ENCODE results near the gene INHBA.

The INHBA gene

DNA sequence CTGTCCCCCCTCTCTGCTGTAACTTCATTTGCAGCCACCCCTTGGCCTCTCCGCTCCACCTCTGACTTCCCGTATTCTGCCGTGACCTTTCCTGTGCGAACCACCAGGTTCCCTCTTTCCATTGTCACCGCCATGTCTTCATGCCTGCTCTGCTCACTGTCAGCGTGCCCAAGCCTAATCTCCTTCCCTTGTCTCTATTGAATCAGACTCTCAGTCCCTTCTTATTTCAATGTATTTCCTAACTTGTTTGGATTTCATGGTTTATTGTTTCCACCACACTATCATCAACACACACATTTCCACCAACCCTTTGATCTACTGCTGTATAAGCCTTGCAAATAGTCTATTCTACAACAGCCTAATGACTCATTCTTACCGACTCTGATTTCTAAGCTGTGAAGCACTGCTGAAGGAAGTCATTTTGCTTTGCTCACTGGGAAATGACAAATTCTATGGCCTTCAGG is 30.0 kb upstream of the INHBA start:
- no peaks in the 10 kb centered on the region for H3K36me3 ChIP-seq (ENCODE audit: control insufficient read depth in 2 of 2, insufficient read depth in 2 of 2, low read length in 2 of 2)
- H3K27ac ChIP-seq (ENCODE audit: low read length) = no peak overlapping the region
- no peaks in the 10 kb centered on the region for H3K9me3 ChIP-seq (ENCODE audit: control insufficient read depth in 2 of 2, low read length in 2 of 2)
- no peaks in the 10 kb centered on the region for H3K4me1 ChIP-seq (ENCODE audit: control insufficient read depth, insufficient read depth, low read length)
- H3K4me3 ChIP-seq (ENCODE audit: low read length in 2 of 2) = no peak overlapping the region
- H3K9ac ChIP-seq (ENCODE audit: low read length in 2 of 2) = no peak overlapping the region
- no peaks in the 10 kb centered on the region for H3K27me3 ChIP-seq (ENCODE audit: control insufficient read depth in 1 of 2, insufficient read depth in 2 of 2, low read length in 2 of 2)

DNA sequence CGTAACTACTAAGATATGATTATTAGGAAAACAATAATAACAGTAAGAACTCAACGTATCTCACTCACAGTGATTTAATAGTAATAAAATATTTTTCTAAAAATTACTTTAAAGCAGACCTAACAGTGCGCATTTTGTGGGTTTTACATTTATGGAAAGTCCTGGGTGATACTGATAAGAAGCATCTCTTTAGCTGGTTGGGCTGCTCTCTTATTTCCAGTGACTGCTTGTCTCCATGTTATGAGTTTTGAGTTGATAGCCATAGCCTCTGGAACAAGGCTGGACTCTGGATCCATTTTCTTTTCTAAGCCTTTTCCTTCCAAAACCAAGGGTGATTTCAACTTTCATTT is 29.5 kb upstream of the INHBA start:
- no peak overlapping the region for H3K4me3 ChIP-seq (ENCODE audit: low read length in 2 of 2)
- no peaks in the 10 kb centered on the region for H3K27me3 ChIP-seq (ENCODE audit: control insufficient read depth in 1 of 2, insufficient read depth in 2 of 2, low read length in 2 of 2)
- no peaks in the 10 kb centered on the region for H3K36me3 ChIP-seq (ENCODE audit: control insufficient read depth in 2 of 2, insufficient read depth in 2 of 2, low read length in 2 of 2)
- H3K27ac ChIP-seq (ENCODE audit: low read length) = no peak overlapping the region
- no peaks in the 10 kb centered on the region for H3K9me3 ChIP-seq (ENCODE audit: control insufficient read depth in 2 of 2, low read length in 2 of 2)
- H3K4me1 ChIP-seq (ENCODE audit: control insufficient read depth, insufficient read depth, low read length) = no peaks in the 10 kb centered on the region
- no peak overlapping the region for H3K9ac ChIP-seq (ENCODE audit: low read length in 2 of 2)

DNA sequence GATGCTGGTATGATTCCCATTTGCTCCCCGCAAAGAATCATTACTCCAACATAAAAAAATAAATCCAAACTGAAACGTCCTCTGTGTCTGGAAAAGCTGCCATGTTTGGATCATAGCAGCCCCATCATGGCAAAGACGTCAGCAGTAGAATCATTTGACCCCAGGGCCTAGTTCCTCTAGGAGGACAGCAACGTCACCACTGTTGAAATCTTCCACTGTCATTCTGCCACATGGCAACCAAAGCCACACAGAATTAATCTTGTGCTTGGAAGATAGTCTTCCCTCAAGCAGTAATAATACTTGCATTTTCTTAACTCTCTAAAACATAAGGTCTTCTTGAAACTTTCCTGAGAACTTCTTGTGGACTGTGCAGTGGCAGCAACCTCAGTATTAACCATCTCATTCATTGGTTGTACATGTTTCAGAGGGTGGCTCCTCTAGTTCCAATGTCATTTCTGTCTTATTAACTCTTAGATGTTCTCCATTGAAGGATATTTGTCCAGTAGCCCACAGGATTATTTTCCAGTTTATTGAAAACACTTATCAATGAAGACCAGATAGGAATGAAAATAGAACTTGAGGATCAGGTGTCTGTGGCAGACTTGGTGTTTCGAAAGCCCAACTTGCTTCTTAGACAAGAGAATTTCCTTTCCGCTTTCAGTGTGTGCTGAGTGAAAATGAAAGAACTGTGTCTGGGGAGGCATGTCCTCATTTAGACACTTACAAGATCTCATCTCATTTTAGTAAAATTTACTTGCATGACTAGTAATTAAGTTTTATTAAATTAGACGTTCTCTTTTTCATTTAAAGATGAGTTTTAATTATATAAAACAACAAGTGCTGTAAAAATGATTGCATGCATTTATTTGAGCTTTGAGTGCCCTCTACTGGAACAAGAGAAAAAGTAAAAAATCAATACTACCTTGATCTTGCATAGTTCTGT is 28.9 kb upstream of the INHBA start:
- Histone ChIP-seq H3K27ac (ENCODE audit: low read length) (no peak overlapping the region), H3K4me1 (ENCODE audit: control insufficient read depth, insufficient read depth, low read length) (no peaks in the 10 kb centered on the region), H3K36me3 (ENCODE audit: control insufficient read depth in 2 of 2, insufficient read depth in 2 of 2, low read length in 2 of 2) (no peaks in the 10 kb centered on the region), H3K9ac (ENCODE audit: low read length in 2 of 2) (no peak overlapping the region), H3K4me3 (ENCODE audit: low read length in 2 of 2) (no peak overlapping the region), H3K9me3 (ENCODE audit: control insufficient read depth in 2 of 2, low read length in 2 of 2) (no peaks in the 10 kb centered on the region), H3K27me3 (ENCODE audit: control insufficient read depth in 1 of 2, insufficient read depth in 2 of 2, low read length in 2 of 2) (no peaks in the 10 kb centered on the region)

- Histone ChIP-seq H3K36me3 (ENCODE audit: control insufficient read depth in 2 of 2, insufficient read depth in 2 of 2, low read length in 2 of 2) (no peaks in the 10 kb centered on the region), H3K9me3 (ENCODE audit: control insufficient read depth in 2 of 2, low read length in 2 of 2) (no peaks in the 10 kb centered on the region), H3K4me1 (ENCODE audit: control insufficient read depth, insufficient read depth, low read length) (no peaks in the 10 kb centered on the region), H3K27ac (ENCODE audit: low read length) (no peak overlapping the region), H3K9ac (ENCODE audit: low read length in 2 of 2) (no peak overlapping the region), H3K4me3 (ENCODE audit: low read length in 2 of 2) (no peak overlapping the region), H3K27me3 (ENCODE audit: control insufficient read depth in 1 of 2, insufficient read depth in 2 of 2, low read length in 2 of 2) (no peaks in the 10 kb centered on the region)
Observed at GRCh38 chr7:41730668-41731067, 27.8 kb upstream of the INHBA start.

GRCh38 chr7:41730161-41730560 is 27.3 kb upstream of the INHBA start:
- no peaks in the 10 kb centered on the region for H3K4me1 ChIP-seq (ENCODE audit: control insufficient read depth, insufficient read depth, low read length)
- peaks cover 0 to under 1% of the 10 kb centered on the region in 2 donors for H3K27me3 ChIP-seq (ENCODE audit: control insufficient read depth in 1 of 2, insufficient read depth in 2 of 2, low read length in 2 of 2)
- no peak overlapping the region for H3K4me3 ChIP-seq (ENCODE audit: low read length in 2 of 2)
- no peak overlapping the region for H3K27ac ChIP-seq (ENCODE audit: low read length)
- H3K36me3 ChIP-seq (ENCODE audit: control insufficient read depth in 2 of 2, insufficient read depth in 2 of 2, low read length in 2 of 2) = no peaks in the 10 kb centered on the region
- H3K9me3 ChIP-seq (ENCODE audit: control insufficient read depth in 2 of 2, low read length in 2 of 2) = no peaks in the 10 kb centered on the region
- no peak overlapping the region for H3K9ac ChIP-seq (ENCODE audit: low read length in 2 of 2)

- peaks cover 0 to 3% of the 10 kb centered on the region in 2 donors for H3K27me3 ChIP-seq (ENCODE audit: control insufficient read depth in 1 of 2, insufficient read depth in 2 of 2, low read length in 2 of 2)
- no peaks in the 10 kb centered on the region for H3K36me3 ChIP-seq (ENCODE audit: control insufficient read depth in 2 of 2, insufficient read depth in 2 of 2, low read length in 2 of 2)
- no peaks in the 10 kb centered on the region for H3K4me1 ChIP-seq (ENCODE audit: control insufficient read depth, insufficient read depth, low read length)
- H3K27ac ChIP-seq (ENCODE audit: low read length) = no peak overlapping the region
- H3K4me3 ChIP-seq (ENCODE audit: low read length in 2 of 2) = no peak overlapping the region
- no peaks in the 10 kb centered on the region for H3K9me3 ChIP-seq (ENCODE audit: control insufficient read depth in 2 of 2, low read length in 2 of 2)
- H3K9ac ChIP-seq (ENCODE audit: low read length in 2 of 2) = no peak overlapping the region
Observed at GRCh38 chr7:41729059-41729458, 26.2 kb upstream of the INHBA start.

DNA sequence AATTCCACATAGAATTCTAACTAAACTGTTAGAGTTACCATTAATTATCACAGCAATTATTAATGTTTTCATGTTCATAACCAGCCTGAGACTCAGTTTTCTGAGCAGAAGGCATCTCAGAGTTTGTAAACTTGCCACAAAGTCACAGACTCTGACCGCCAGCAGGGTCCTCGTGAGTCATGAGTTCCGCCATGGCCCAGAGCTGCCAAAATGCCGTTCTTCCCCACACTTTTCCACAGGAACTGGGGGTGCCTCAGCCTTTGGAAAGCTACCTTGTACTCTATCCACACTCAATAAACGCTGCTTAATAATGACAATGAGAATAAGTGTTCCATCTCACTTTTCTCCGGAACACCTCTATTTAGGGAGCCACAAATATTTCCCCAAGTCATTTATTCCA is 22.1 kb upstream of the INHBA start:
- no peak overlapping the region for H3K4me3 ChIP-seq (ENCODE audit: low read length in 2 of 2)
- H3K27me3 ChIP-seq (ENCODE audit: control insufficient read depth in 1 of 2, insufficient read depth in 2 of 2, low read length in 2 of 2) = peaks cover 0 to 3% of the 10 kb centered on the region in 2 donors
- H3K9ac ChIP-seq (ENCODE audit: low read length in 2 of 2) = no peak overlapping the region
- no peaks in the 10 kb centered on the region for H3K36me3 ChIP-seq (ENCODE audit: control insufficient read depth in 2 of 2, insufficient read depth in 2 of 2, low read length in 2 of 2)
- H3K27ac ChIP-seq (ENCODE audit: low read length) = no peak overlapping the region
- no peaks in the 10 kb centered on the region for H3K4me1 ChIP-seq (ENCODE audit: control insufficient read depth, insufficient read depth, low read length)
- H3K9me3 ChIP-seq (ENCODE audit: control insufficient read depth in 2 of 2, low read length in 2 of 2) = no peaks in the 10 kb centered on the region

DNA sequence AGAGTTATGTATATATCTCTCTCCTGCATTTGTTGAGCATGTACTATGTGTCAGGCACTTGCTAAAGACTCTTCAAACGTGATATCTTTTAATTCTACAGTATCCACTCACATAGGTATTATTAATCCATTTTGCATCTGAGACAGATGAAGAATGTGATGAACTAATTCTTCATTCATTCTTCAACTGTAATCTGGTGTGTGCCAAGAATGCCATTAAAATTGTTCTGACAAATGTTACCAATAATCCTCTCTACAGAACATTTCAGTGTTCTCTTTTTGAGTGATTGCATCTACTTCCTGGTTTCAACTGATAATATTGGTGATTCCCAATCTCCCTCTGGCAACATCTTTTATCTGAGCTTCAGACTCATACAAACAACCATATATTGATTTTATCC is 18.0 kb upstream of the INHBA start:
- Histone ChIP-seq H3K27ac (ENCODE audit: low read length) (no peak overlapping the region), H3K27me3 (ENCODE audit: control insufficient read depth in 1 of 2, insufficient read depth in 2 of 2, low read length in 2 of 2) (peaks cover 0 to 3% of the 10 kb centered on the region in 2 donors), H3K4me1 (ENCODE audit: control insufficient read depth, insufficient read depth, low read length) (no peaks in the 10 kb centered on the region), H3K36me3 (ENCODE audit: control insufficient read depth in 2 of 2, insufficient read depth in 2 of 2, low read length in 2 of 2) (no peaks in the 10 kb centered on the region), H3K9me3 (ENCODE audit: control insufficient read depth in 2 of 2, low read length in 2 of 2) (no peaks in the 10 kb centered on the region), H3K4me3 (ENCODE audit: low read length in 2 of 2) (no peak overlapping the region), H3K9ac (ENCODE audit: low read length in 2 of 2) (no peak overlapping the region)

DNA sequence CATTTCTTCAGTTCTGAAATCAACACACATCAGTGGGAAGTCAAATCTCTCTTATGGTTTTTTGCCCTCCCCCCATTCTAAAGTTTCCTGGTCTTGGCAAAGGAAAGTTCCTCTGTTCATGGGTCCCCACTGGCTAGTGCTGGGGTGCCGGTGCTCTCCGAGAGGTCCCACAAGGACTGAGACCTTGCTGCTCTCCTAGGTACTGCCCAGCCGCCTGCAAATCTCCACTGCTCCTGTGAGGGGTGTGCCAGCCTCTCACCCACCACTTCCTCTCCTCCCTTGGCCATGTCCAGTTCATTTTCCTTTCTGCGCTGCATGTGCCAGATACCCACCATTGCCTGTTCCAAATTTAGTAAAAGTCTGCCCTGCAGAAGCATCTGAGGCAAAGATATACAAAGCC is 17.2 kb upstream of the INHBA start:
- H3K4me1 ChIP-seq (ENCODE audit: control insufficient read depth, insufficient read depth, low read length) = no peaks in the 10 kb centered on the region
- H3K4me3 ChIP-seq (ENCODE audit: low read length in 2 of 2) = no peak overlapping the region
- no peak overlapping the region for H3K27ac ChIP-seq (ENCODE audit: low read length)
- H3K9me3 ChIP-seq (ENCODE audit: control insufficient read depth in 2 of 2, low read length in 2 of 2) = no peaks in the 10 kb centered on the region
- H3K9ac ChIP-seq (ENCODE audit: low read length in 2 of 2) = no peak overlapping the region
- H3K36me3 ChIP-seq (ENCODE audit: control insufficient read depth in 2 of 2, insufficient read depth in 2 of 2, low read length in 2 of 2) = no peaks in the 10 kb centered on the region
- H3K27me3 ChIP-seq (ENCODE audit: control insufficient read depth in 1 of 2, insufficient read depth in 2 of 2, low read length in 2 of 2) = peaks cover 0 to 1% of the 10 kb centered on the region in 2 donors

- Histone ChIP-seq H3K4me3 (ENCODE audit: low read length in 2 of 2) (no peak overlapping the region), H3K36me3 (ENCODE audit: control insufficient read depth in 2 of 2, insufficient read depth in 2 of 2, low read length in 2 of 2) (no peaks in the 10 kb centered on the region)
Observed at GRCh38 chr7:41716691-41717090, 13.8 kb upstream of the INHBA start.

GRCh38 chr7:41715000-41715399 is 12.1 kb upstream of the INHBA start:
- H3K4me3 ChIP-seq (ENCODE audit: low read length in 2 of 2) = no peak overlapping the region
- H3K27me3 ChIP-seq (ENCODE audit: control insufficient read depth in 1 of 2, insufficient read depth in 2 of 2, low read length in 2 of 2) = no peaks in the 10 kb centered on the region
- no peaks in the 10 kb centered on the region for H3K36me3 ChIP-seq (ENCODE audit: control insufficient read depth in 2 of 2, insufficient read depth in 2 of 2, low read length in 2 of 2)
- no peaks in the 10 kb centered on the region for H3K4me1 ChIP-seq (ENCODE audit: control insufficient read depth, insufficient read depth, low read length)
- no peaks in the 10 kb centered on the region for H3K9me3 ChIP-seq (ENCODE audit: control insufficient read depth in 2 of 2, low read length in 2 of 2)
- no peak overlapping the region for H3K9ac ChIP-seq (ENCODE audit: low read length in 2 of 2)
- H3K27ac ChIP-seq (ENCODE audit: low read length) = no peak overlapping the region

More at GRCh38 chr7:41716691-41717090, 13.8 kb upstream of the INHBA start:
- no peaks in the 10 kb centered on the region for H3K27me3 ChIP-seq (ENCODE audit: control insufficient read depth in 1 of 2, insufficient read depth in 2 of 2, low read length in 2 of 2)
- H3K27ac ChIP-seq (ENCODE audit: low read length) = no peak overlapping the region
- H3K9me3 ChIP-seq (ENCODE audit: control insufficient read depth in 2 of 2, low read length in 2 of 2) = no peaks in the 10 kb centered on the region
- no peaks in the 10 kb centered on the region for H3K4me1 ChIP-seq (ENCODE audit: control insufficient read depth, insufficient read depth, low read length)
- H3K9ac ChIP-seq (ENCODE audit: low read length in 2 of 2) = no peak overlapping the region

Data from stomach smooth muscle (tissue), 2 donors.